ENCODE results near the gene CDH13.

The CDH13 gene

DNA sequence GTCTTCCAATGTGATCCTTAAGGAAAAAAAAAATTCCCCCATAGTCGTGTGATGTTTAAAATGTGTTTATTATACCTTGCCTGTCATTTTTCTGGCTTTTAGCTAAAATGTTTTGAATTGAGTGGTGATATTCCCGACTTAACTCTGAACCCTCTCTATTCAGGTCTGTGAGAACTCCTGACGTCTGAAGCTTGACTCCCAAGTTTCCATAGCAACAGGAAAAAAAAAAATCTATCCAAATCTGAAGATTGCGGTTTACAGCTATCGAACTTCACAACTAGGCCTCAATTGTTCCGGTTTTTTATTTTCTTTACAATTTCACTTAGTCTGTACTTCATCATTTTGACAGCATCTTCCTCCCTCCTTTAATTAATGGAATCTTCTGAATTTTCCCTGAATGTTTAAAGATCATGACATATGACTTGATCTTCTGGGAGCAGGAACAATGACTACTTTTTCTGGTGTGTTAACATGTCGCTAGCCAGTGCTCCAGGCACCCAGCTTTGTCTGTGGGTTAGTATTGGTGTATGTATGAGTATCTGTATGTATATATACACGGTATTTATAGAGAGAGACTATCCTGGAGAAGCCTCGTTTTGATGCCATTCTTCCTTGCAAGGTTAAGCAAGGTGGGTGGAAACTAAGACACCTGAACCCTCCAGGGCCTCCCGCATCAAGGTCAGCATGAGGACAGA lies 1168.2 kb downstream of the CDH13 start:
- TF ChIP-seq, protein P1, sequence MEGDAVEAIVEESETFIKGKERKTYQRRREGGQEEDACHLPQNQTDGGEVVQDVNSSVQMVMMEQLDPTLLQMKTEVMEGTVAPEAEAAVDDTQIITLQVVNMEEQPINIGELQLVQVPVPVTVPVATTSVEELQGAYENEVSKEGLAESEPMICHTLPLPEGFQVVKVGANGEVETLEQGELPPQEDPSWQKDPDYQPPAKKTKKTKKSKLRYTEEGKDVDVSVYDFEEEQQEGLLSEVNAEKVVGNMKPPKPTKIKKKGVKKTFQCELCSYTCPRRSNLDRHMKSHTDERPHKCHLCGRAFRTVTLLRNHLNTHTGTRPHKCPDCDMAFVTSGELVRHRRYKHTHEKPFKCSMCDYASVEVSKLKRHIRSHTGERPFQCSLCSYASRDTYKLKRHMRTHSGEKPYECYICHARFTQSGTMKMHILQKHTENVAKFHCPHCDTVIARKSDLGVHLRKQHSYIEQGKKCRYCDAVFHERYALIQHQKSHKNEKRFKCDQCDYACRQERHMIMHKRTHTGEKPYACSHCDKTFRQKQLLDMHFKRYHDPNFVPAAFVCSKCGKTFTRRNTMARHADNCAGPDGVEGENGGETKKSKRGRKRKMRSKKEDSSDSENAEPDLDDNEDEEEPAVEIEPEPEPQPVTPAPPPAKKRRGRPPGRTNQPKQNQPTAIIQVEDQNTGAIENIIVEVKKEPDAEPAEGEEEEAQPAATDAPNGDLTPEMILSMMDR (IDR thresholded peaks at IDR 0.05; ENCODE audit: low read depth, low read length), result no peak

DNA sequence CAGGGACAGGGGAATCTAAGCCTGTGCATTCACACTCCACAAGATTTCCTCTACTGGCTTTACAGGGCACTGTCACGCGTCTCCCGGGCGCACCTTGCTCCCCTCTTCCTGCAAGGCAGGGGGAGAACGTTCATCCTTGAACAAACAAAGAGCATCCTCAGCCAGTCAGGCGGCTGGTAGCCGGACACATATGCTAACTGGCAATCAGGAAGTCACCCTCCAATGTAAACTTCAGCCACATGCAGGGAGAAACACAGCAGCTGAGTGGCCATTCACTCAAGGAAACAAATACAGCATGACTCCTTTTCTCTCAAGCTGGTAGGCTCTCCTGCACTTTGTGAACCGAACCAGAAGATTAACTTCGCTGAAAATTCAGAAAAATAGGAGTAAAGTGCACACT lies 1170.2 kb downstream of the CDH13 start:
- no peak overlapping the region for H3K27ac ChIP-seq
- TF ChIP-seq, protein P1 (IDR thresholded peaks at IDR 0.05; ENCODE audit: low read depth, low read length), result no peak
- H3K4me3 ChIP-seq (ENCODE audit: low read depth, low read length), result no peak overlapping the region
- no peaks in the 10 kb centered on the region for H3K36me3 ChIP-seq
- DNase-seq, result no peak
- H3K27me3 ChIP-seq (ENCODE audit: insufficient read depth, low read depth, severe bottlenecking), result no peaks in the 10 kb centered on the region
- H3K9me3 ChIP-seq (ENCODE audit: severe bottlenecking), result no peaks in the 10 kb centered on the region

More for the DNA sequence above, 1168.2 kb downstream of the CDH13 start:
- no peaks in the 10 kb centered on the region for H3K27me3 ChIP-seq (ENCODE audit: insufficient read depth, low read depth, severe bottlenecking)
- H3K4me3 ChIP-seq (ENCODE audit: low read depth, low read length), result no peak overlapping the region
- no peaks in the 10 kb centered on the region for H3K36me3 ChIP-seq
- DNase-seq, result no peak
- no peak overlapping the region for H3K27ac ChIP-seq
- no peaks in the 10 kb centered on the region for H3K9me3 ChIP-seq (ENCODE audit: severe bottlenecking)

GRCh38 chr16:83799336-83799735 lies 1172.6 kb downstream of the CDH13 start:
- no peak for DNase-seq
- H3K27ac ChIP-seq, result no peak overlapping the region
- H3K27me3 ChIP-seq (ENCODE audit: insufficient read depth, low read depth, severe bottlenecking), result no peaks in the 10 kb centered on the region
- no peaks in the 10 kb centered on the region for H3K9me3 ChIP-seq (ENCODE audit: severe bottlenecking)
- no peaks in the 10 kb centered on the region for H3K36me3 ChIP-seq
- H3K4me3 ChIP-seq (ENCODE audit: low read depth, low read length), result no peak overlapping the region
- TF ChIP-seq, protein P1 (IDR thresholded peaks at IDR 0.05; ENCODE audit: low read depth, low read length), result no peak

GRCh38 chr16:83802135-83802534 lies 1175.4 kb downstream of the CDH13 start:
- Histone ChIP-seq H3K27ac (no peak overlapping the region), H3K9me3 (ENCODE audit: severe bottlenecking) (no peaks in the 10 kb centered on the region), H3K27me3 (ENCODE audit: insufficient read depth, low read depth, severe bottlenecking) (no peaks in the 10 kb centered on the region), H3K36me3 (no peaks in the 10 kb centered on the region), H3K4me3 (ENCODE audit: low read depth, low read length) (no peak overlapping the region)
- DNase-seq, result no peak
- TF ChIP-seq, protein P1 (IDR thresholded peaks at IDR 0.05; ENCODE audit: low read depth, low read length), result no peak

GRCh38 chr16:83802554-83803205 lies 1175.9 kb downstream of the CDH13 start:
- TF ChIP-seq, protein P1 (IDR thresholded peaks at IDR 0.05; ENCODE audit: low read depth, low read length), result no peak
- Histone ChIP-seq H3K36me3 (no peaks in the 10 kb centered on the region), H3K4me3 (ENCODE audit: low read depth, low read length) (no peak overlapping the region), H3K27me3 (ENCODE audit: insufficient read depth, low read depth, severe bottlenecking) (no peaks in the 10 kb centered on the region), H3K27ac (no peak overlapping the region), H3K9me3 (ENCODE audit: severe bottlenecking) (no peaks in the 10 kb centered on the region)
- no peak for DNase-seq
